GM18868 (cell line): ENCODE data around the gene GRID2IP.
"Not testable (repeated sequence)": the region's sequence is repeated elsewhere in the genome, so short reads cannot be mapped to it uniquely, and the experiment has no call there.

Experiments used
- ATAC-seq: cut with Tn5 transposase; IDR thresholded peaks from one replicate; pipeline ENCODE4 v1.9.1; 2021; ENCODE audit warnings: mild to moderate bottlenecking, moderate library complexity; ENCODE audit not compliant: unreplicated experiment

GRID2IP gene

GRCh38 chr7:6495597-6496262 lies 55.5 kb downstream of the GRID2IP start:
- no peak for ATAC-seq

GRCh38 chr7:6494365-6494764 lies 56.9 kb downstream of the GRID2IP start:
- ATAC-seq, result no peak

- no peak for ATAC-seq
Observed at GRCh38 chr7:6491194-6491593, 60.1 kb downstream of the GRID2IP start.

- no peak for ATAC-seq
Observed at GRCh38 chr7:6489612-6490011, 61.6 kb downstream of the GRID2IP start.

- no peak for ATAC-seq
Observed at GRCh38 chr7:6487184-6487545, 64.1 kb downstream of the GRID2IP start.

- no peak for ATAC-seq
Observed at GRCh38 chr7:6486438-6487183, 64.7 kb downstream of the GRID2IP start.

GRCh38 chr7:6482743-6483119 lies 68.5 kb downstream of the GRID2IP start:
- no peak for ATAC-seq

GRCh38 chr7:6482307-6482706 lies 69.0 kb downstream of the GRID2IP start:
- ATAC-seq, result no peak

- no peak for ATAC-seq
Observed at GRCh38 chr7:6481445-6481844, 69.8 kb downstream of the GRID2IP start.

GRCh38 chr7:6480323-6480660 lies 71.0 kb downstream of the GRID2IP start:
- no peak for ATAC-seq

- no peak for ATAC-seq
Observed at GRCh38 chr7:6479067-6479466, 72.2 kb downstream of the GRID2IP start.

- ATAC-seq, result no peak
Observed at GRCh38 chr7:6478186-6478585, 73.1 kb downstream of the GRID2IP start.

- ATAC-seq, result no peak
Observed at GRCh38 chr7:6477318-6477660, 74.0 kb downstream of the GRID2IP start.

- ATAC-seq, result no peak
Observed at GRCh38 chr7:6476596-6477317, 74.5 kb downstream of the GRID2IP start.

GRCh38 chr7:6475433-6476186 lies 75.7 kb downstream of the GRID2IP start:
- ATAC-seq, result no peak

- no peak for ATAC-seq
Observed at GRCh38 chr7:6465862-6466261, 85.4 kb downstream of the GRID2IP start.

GRCh38 chr7:6463609-6464008 lies 87.7 kb downstream of the GRID2IP start:
- ATAC-seq, result not testable (repeated sequence)

- no peak for ATAC-seq
Observed at GRCh38 chr7:6461946-6462550, 89.2 kb downstream of the GRID2IP start.

- no peak for ATAC-seq
Observed at GRCh38 chr7:6460990-6461584, 90.2 kb downstream of the GRID2IP start.

GRCh38 chr7:6460303-6460702 lies 91.0 kb downstream of the GRID2IP start:
- ATAC-seq, result no peak

- not testable (repeated sequence) for ATAC-seq
Observed at GRCh38 chr7:6458676-6459075, 92.6 kb downstream of the GRID2IP start.
